Sciatic nerve (tissue), 2 donors: ENCODE results near the gene NDST3. TPM values are rescaled to one million over a fixed set of nuclear protein-coding genes. Genes with fewer than 3 reads are reported as not detected.
A peak's percentile ranks its signal among the peaks of the same experiment; 100 is the strongest.

Experiments used
- ATAC-seq: fragments of 200-7000 bp; cut with Tn5 transposase; one replicate; pipeline ENCODE4 v1.9.1; 2020; ENCODE audit warnings: mild to moderate bottlenecking, moderate library complexity
- DNase-seq: peaks from one replicate; pipeline ENCODE4 v3.0.0-alpha.2; 2020; ENCODE audit warnings: low spot score
- intact Hi-C: fragments of 100-400 bp; cut with DNase I; formaldehyde crosslinking; loops from one replicate; pipeline ENCODE4 v1.14.2; 2022
- total RNA-seq: library from RNA; stranded (reverse); fragmentation: NEBNext Ultra II Directional; extraction: Animal tissue kit (Norgen Biotek cat#: 25700); gene quantifications from one replicate; pipeline ENCODE4 v1.2.1, GENCODE V29; 2021
- donor health status: DM: no; HTN: no; CAD: no.
- donor health status: DM: no; HTN: no; CAD: no.

Gene NDST3
- total RNA-seq, 1 donor from 2014 or later, result 0.89 TPM

GRCh38 chr4:118076958-118077766, 42.9 kb downstream of the NDST3 start:
- ATAC-seq (no peak), DNase-seq (no peak)
- intact Hi-C loops, result no loop called here

- DNase-seq, result no peak
- peak; percentile 10 for ATAC-seq
- intact Hi-C loops, result no loop called here
These were observed 43.5 kb downstream of the NDST3 start for GRCh38 chr4:118077767-118078105.

DNA sequence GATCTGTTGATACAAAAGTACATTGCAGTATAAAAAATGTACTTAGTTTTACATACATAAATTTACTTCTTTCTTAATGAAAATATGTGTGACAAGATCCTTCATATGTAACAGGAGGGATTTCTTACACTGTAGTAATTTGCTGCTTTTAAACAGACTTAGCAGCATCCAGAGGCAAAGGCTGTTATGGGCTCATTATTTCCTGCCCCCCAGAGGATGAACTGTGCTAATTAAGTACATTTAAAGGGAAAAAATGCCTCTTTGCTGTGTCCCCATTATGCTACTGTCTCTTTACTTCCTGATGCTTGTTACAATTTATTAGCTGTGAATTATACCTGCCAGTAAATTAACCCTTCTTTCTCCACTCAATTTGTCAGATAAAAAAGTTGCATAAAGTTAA, 47.1 kb downstream of the NDST3 start:
- DNase-seq, result no peak
- no peak for ATAC-seq
- intact Hi-C loops, result no loop called here

DNA sequence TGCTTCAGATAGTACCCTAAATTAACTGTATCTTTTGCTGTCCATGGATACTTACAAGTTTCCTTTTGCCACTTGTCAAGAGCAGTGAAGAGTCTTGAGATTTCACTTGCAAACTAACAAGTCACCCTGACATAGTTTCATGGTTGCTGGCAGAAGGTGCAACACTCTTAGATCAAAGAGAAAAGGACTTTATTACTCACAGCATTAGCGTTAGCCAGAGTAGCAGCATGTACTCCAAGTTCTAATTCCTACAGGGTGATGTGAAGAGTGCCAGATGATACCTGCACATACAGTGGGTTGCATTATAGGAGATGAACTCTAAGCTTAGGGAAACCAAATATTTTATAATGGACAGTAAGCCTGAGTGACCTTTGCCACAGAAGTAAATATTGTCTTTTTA, 47.9 kb downstream of the NDST3 start:
- intact Hi-C loops, result no loop called here
- ATAC-seq, result no peak
- DNase-seq, result no peak

DNA sequence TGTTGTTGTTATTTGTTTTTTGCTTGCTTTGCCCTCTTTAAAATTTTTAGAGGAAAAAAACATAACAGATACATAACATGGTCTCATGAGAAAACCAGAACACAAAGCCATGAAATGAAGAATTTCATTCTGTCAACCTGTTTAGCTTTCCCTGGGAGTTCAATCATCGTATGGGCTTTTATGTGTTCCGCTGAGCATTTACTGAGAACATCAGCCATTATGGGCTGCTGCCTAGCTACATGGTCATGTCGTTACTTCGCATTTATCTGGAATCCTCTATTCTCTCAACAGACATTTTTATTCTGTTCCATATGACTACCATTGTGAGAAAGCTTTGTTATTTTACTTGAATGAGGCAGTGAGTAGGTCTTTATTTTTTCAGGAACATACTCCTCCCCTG, 51.4 kb downstream of the NDST3 start:
- intact Hi-C loops, result no loop called here
- DNase-seq (no peak), ATAC-seq (no peak)

DNA sequence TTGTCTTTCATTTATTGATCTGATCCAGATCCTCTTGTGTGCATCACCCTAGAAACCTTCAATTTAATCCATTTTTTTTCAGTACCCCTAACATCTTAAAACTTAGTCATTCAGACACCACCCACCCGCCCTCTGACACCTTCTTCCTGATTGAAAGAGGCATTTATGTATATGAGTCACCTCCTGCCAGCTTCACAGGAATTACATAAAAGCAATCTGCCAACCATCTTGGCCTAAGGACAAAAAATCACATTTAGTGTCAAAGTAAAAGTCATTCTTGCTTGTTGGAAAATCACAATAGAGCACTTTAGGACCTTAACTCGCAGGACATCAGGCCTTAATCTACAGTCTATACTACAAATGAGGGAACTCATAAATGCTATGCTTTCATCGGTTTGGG, 52.1 kb downstream of the NDST3 start:
- ATAC-seq (no peak), DNase-seq (no peak)
- intact Hi-C loops, result no loop called here

DNA sequence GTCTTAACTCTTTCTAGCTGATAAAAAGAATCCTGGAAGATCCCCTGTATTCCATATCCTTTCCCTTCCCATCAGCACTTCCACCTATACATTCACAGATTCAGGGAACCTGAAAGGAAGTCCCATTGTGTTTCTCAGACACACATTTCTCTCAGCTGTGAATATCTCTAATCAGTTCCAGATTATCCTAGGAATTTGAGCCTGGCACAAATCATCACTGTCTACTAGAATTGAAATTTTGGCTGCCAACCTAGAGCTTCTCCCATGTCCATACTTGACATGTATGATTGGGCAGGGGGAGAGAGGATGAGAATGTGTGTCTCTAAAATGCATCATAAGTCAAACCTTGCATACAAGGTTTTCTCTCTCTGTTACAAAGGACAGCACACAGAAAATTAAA, 53.1 kb downstream of the NDST3 start:
- DNase-seq, result no peak
- intact Hi-C loops, result no loop called here
- no peak for ATAC-seq

GRCh38 chr4:118099106-118099505, 64.8 kb downstream of the NDST3 start:
- ATAC-seq, result no peak
- no peak for DNase-seq
- intact Hi-C loops, result no loop called here

- no peak for ATAC-seq
- no peak for DNase-seq
- intact Hi-C loops, result no loop called here
These were observed 67.9 kb downstream of the NDST3 start for GRCh38 chr4:118102195-118102594.

- DNase-seq (no peak), ATAC-seq (no peak)
- intact Hi-C loops, result no loop called here
These were observed 78.1 kb downstream of the NDST3 start for GRCh38 chr4:118112117-118113046.

DNA sequence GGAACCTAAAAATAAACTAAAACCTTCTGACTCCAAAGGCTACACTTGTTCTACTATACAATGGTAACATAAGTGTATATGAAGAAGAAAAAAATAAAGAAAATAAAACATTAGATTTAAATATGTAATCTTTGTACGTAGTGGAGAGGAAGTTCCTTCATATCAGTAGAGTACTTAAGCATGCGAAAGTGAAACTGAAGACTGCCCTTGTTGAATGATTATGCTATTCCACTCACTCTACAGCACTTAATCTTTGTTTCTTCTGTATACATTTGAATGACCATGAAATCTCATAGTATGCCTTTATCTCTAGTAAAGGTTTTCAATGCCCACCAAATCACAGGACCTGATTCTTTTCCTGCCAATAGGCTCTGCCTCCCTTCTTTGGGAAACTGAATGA, 78.9 kb downstream of the NDST3 start:
- DNase-seq (no peak), ATAC-seq (no peak)
- intact Hi-C loops, result no loop called here

- intact Hi-C loops, result no loop called here
- no peak for DNase-seq
- no peak for ATAC-seq
These were observed 80.4 kb downstream of the NDST3 start for GRCh38 chr4:118114720-118115119.

- no peak for DNase-seq
- intact Hi-C loops, result no loop called here
- no peak for ATAC-seq
These were observed 86.0 kb downstream of the NDST3 start for GRCh38 chr4:118120120-118120760.

- ATAC-seq (no peak), DNase-seq (no peak)
- intact Hi-C loops, result no loop called here
These were observed 90.7 kb downstream of the NDST3 start for GRCh38 chr4:118124997-118125396.

- ATAC-seq (no peak), DNase-seq (no peak)
- intact Hi-C loops, result no loop called here
These were observed 105.0 kb downstream of the NDST3 start for GRCh38 chr4:118139241-118139640.

DNA sequence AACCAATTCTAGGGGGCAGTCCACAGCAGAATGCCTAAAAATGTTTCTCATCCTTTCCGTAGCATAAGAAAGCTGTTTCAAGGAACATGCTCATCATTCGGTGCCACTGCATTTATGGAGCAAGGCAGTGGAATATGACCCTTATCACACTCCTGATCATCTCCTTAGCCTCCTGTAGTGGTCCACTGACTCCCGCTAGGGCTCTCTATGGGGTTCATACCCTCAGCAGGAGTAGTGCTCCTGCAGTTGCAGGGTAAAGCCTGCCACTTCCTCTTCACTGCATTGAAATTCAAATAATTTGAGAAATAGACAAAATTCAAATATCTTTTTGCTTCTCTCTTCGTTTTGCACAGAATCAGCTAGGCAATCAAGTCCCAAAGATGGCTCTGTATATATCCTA, 107.0 kb downstream of the NDST3 start:
- intact Hi-C loops, result no loop called here
- no peak for ATAC-seq
- DNase-seq, result no peak

DNA sequence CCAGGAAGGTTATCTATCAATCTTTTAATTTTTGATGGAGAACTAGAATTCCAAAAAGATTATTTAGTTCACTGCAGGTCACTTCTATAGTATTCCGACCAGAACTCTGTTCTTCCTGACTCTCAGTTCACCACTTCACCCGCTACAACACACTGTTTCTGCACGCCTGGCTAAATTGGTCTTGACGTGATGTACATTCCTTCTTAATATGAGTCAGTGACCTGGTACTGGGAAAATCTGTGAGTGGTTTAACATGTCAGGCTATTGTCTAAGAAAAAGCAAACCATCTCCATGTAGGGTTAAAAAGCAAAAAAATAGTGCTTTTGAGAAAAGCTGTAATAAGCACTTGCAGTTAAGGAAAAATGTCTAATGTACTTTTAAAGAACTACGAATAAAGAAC, 120.4 kb downstream of the NDST3 start:
- no peak for DNase-seq
- no peak for ATAC-seq
- intact Hi-C loops, result no loop called here

- no peak for ATAC-seq
- intact Hi-C loops, result no loop called here
- DNase-seq, result no peak
These were observed 121.2 kb downstream of the NDST3 start for GRCh38 chr4:118155516-118155915.

GRCh38 chr4:118158763-118159375, 124.6 kb downstream of the NDST3 start:
- DNase-seq, result no peak
- intact Hi-C loops, result no loop called here
- no peak for ATAC-seq

DNA sequence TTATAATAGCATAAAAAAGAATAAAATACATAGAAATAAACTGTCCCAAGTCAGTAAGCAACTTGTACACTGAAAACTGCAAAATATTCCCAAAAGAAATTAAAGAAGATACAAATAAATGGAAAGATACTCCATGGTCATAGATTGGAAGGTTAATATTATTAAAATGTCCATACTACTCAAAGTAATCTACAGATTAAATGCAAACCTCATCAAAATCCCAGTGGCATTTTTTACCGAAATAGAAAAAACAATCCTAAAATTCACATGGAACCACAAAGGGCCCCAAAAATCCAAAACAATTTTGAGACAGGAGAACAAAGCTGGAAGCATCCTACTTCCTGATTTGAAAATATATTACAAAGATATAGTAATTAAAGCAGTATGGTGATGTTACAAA, 133.0 kb downstream of the NDST3 start:
- DNase-seq (no peak), ATAC-seq (no peak)
- intact Hi-C loops, result no loop called here
